GM19025 (cell line): Measurements from ENCODE around the gene MRPL36.

Experiments
- ATAC-seq: cut with Tn5 transposase; IDR thresholded peaks from one replicate; pipeline ENCODE4 v1.9.1; 2021; ENCODE audit warnings: mild to moderate bottlenecking, low read depth, moderate library complexity; ENCODE audit not compliant: unreplicated experiment

Gene MRPL36

DNA sequence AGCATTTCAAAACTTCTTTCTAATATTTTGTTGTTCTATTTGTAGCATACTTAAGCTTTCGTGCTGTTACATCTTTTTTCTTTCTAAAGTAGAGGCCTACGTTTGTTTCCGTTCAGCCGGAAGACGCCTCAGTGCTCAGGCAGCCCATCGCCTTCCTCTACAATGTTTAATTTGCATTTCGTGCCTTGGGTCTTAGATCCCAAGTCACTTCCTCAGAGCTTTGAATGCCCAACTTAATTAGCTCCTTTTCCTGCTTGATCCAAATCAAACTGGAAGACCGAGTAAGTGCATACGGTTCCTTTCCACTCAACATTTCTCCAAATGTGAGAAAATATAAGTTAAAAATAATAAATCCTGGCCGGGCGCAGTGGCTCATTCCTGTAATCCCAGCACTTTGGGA lies 43.2 kb downstream of the MRPL36 start:
- no peak for ATAC-seq

DNA sequence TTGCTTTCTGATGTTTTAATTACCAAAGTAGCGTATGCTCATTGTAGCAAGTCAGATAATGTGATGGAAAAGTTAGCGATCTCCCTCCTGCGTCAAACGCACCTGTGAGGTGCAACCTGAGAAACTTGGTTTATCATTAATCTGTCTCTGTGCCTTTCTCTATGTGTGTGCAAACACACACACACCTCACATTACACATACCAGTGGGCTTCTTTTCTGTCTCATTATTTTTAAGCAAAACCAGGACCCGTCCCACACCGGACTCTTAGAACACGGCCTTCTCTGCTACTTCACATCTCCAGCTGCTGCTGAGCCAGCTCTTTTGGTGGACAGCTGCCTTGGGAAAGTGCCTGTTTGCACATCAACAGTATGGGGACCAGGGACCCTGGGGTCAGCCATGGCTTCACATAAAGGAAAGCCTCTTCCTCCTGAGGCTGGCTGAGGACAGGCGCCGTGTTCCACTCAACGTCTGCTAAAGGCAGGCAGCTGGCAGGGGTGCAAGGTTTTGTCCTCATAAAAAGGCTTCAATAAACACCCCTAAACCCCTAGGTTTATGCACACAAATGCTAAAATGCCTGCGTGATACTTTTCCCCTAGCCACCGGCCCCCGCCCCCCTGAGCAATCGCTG lies 44.2 kb downstream of the MRPL36 start:
- no peak for ATAC-seq

DNA sequence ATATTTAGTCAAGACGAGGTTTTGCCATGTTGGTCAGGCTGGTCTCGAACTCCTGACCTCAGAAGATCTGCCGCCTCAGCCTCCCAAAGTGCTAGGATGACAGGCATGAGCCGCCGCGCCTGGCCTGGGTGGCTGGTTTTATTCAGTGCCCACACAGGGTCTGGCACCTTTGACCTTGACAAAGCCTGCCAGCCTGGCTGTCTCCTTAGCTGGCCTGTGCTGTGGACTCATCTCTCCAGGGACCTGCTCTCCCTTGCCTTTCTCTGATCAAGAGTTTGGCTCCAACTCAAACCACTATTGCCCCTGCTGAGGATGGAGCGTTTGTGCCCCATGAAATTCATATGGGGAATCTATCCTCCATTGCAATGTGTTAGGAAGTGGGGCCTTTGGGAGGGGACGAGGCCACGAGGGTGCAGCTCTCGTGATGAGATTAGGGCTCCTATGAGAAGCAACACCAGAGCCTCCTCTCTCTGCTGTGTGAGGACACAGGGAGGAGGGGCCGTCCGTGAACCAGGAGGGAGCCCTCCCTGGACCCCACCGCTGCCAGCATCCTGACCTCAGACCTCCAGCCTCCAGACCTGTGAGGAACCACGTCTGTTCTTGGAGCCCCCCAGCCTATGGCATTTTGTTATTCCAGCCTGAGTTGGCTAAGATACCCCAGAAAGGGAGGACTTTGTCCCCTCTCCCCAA lies 45.0 kb downstream of the MRPL36 start:
- no peak for ATAC-seq

DNA sequence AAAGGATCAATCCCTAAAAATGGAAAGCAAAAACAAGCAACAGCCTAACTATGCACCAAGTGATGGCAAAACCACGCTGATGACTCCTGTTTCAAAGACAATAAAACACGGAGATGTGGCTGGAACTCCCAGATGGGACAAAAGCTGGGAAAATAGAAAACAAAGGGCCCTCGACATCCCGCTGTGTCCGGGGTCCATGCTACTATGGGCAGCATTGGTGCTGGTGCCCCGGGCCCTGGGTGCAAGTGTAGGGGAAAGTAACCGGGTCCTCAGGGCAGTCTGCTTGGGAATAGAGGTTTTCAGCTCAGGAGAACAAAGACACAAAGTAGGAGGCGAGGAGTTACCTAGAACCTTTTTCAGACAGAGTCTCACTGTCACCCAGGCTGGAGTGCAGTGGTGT lies 46.1 kb downstream of the MRPL36 start:
- no peak for ATAC-seq

DNA sequence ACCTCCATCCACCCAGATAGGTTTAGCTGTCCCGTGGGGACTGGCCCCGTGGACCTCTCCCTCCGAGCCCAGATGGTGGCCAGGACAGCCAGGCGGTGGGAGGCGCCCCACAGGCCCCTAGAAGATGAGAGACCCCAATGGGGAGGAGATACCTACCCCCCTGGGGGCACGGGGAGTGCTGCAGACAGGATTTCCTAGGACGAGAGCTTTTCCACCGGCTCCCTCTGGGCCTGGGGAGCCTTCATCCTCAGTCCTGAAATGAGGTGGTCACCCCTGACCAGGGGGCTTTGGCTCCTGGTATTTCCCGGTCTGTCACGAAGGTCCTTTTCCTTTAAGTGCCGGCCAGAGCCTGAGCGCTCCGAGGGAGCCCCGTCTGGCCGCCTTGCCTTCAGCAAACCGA lies 46.8 kb downstream of the MRPL36 start:
- ATAC-seq, result no peak

DNA sequence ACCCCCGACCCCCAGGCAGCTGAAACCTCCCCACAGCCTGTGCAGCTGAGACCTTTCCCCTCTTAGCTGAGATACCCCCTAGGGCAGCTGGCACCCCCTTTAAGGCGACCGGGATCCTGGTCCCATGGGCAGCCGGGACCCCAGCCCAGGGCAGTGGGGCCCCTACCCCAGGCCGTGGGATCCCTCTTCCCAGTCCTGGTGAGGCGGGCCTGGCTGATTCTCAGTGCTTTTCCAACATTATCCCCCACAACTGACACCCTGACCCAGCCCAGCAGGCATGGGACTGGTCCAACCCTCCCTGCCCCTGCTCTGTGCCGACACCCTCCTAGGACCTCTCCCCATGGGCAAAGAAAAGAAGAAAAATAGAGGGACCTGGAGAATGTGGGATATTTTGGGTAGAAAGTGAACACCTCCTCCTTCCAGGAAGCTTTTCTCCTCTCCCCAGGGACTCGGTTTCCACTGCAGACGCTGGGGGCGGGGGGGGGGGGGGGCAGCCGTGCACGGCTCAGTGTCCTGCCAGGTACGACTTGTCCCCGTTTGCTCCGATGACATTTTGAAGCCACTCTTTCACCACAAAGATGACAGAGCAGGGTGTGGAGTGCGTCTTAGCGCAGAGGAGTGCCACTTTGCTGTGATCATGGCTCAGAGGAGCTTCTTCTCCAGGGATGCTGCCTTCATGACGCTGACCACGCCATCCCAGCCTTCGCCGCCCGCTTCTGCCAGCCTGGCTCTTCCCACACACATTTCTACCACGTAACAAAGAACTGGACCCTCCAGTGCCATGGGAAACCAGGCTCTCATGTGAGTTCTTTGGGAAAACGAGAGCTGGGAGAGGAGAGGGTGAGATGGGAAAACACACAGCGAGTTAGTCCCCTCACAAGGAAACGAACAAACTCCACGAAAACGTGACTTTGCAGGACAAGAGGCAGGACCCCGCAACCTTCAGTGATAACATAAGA lies 47.5 kb downstream of the MRPL36 start:
- ATAC-seq, result no peak

DNA sequence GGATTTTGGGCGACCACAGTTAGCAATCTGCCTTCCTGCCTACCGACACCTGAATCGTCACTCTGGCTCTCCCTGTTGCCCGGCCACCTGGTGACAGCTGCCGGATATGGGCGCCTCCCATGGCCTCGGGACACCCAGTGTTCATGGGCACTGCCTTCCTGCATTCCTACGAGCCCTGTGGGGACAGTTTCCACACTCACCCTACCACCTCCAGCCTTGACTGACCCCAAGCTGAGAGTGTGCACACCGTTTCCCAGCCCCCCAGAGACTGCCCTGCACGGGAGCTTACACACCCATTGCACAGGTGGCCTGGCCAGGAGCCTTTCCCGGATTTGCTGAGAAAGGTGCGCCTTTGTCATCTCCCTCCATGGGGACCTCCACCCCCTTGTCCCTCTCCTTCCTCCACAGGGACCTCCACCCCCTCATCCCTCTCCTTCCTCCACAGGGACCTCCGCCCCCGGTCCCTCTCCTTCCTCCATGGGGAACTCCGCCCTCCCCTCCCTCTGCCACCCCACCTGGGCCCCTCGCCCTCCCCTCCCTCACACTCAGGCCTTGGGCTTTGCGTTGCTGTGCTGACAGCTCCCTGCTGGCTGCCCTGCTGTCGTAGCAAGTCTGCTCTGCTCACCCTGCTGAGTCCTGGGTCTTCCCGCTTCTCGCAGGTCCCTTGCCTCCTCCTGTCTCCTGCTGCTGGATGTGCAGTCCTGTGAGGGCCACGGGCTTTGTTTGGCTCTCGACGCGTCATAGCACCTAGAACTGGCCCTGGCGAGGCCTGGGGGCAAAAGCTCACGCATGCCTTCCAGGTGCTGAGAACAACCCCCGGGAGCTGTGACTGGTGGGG lies 48.4 kb downstream of the MRPL36 start:
- ATAC-seq, result no peak

DNA sequence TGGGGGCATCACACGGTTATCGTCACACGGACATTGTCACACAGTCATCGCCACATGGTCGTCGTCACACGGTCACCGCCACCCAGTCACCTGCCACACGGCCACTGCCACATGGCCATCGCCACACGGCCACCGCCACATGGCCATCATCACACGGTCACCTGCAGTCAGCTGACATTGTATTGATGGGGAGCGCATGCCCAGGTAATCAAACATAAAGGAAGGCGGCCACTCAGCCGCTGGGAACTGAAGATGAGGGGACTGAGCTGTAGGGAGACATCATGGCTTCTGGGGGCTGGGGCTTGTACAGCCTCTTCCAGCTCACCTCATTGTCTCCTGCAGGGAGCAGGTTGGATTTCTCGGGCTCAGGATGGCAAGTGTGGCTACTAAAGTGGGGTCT lies 49.2 kb downstream of the MRPL36 start:
- ATAC-seq, result no peak

DNA sequence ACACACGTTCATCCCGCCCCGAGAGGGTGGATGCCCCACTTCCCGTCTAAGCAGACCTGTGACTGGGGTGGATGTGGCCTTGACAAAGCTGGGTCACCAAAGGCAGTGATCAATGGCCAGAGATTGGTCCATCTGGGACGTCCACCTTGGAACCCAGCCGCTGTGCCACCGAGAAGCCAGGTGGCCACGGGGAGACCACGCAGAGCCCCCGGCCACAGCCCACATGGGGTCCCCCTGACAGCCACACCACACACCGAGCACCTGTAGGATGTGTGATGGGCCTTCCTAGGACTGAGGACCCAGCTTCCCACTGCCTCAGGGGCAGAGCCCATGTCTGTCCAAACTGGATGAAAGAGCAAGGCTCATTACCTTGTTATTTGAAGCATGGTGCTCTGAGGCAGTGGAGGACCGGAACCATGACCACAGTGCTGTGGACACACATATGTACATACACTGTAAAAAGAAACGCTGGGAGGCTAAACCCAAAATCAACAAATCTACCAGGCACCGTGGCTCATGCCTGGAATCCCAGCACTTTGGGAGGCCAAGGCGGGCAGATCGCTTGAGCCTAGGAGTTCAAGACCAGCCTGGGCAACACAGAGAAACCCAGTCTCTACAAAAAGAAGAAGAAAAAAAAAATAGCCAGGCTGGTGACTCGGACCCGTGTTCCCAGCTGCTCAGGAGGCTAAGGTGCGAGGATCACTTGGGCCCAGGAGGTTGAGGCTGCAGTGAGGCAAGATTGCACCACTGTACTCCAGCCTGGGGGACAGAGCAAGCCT lies 50.1 kb downstream of the MRPL36 start:
- no peak for ATAC-seq

DNA sequence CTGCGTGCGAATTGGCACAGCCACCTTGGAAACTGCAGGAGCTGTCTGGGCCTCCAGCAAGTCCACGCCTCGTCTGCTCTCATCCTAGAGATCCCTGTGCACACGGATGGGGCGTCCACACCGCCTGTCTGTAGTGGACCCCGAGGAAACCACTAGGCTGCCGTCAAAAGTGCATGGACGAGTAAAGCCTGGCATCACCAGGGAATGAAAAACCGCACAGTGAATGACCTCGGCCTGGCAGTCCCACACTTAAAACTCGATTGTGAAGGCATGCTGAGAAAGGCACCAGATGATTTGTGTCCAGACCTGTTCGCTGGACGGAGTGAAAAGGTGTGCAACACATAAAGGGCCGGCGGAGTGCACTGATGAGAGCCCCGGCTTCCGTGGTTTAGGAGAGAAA lies 50.8 kb downstream of the MRPL36 start:
- ATAC-seq, result no peak
